RWPE1 (cell line): Measurements from ENCODE around the gene TTC28.
A peak's percentile ranks its signal among the peaks of the same experiment; 100 is the strongest.

Experiments used
- CTCF ChIA-PET: fragments of 350-600 bp; sonication (Branson Sonifier 250); formaldehyde crosslinking; extraction: SDS; loops from one replicate; lab custom pipeline; 2021; lab: Yijun Ruan, JAX
- POLR2A ChIA-PET: fragments of 400-600 bp; formaldehyde crosslinking; extraction: SDS; loops from one replicate; lab custom pipeline; 2020; ENCODE audit warnings: antibody characterized with exemption; ENCODE audit not compliant: low non-redundant PET; lab: Yijun Ruan, JAX
- DNase-seq: peaks from one replicate; pipeline ENCODE4 v3.0.0; 2012; ENCODE audit warnings: low spot score
- H3K27ac ChIP-seq: fragments of 450-650 bp; 2 replicates; pipeline ENCODE4 v1.5.1; 2017
- CTCF ChIP-seq: fragments of 450-650 bp; conservative IDR thresholded peaks from 2 replicates; pipeline ENCODE4 v1.5.1; 2017; ENCODE audit warnings: low read depth, mild to moderate bottlenecking

TTC28 gene

GRCh38 chr22:28448625-28449024, 231.0 kb downstream of the TTC28 start:
- no peak for DNase-seq
- no peak overlapping the region for H3K27ac ChIP-seq
- ChIA-PET CTCF (interaction anchor here (0.9 kb wide), 1 partner anchor 25 kb away, joined by 4 read pairs; no protein-coding TSS in a partner anchor), POLR2A (no interaction called here)
- TF ChIP-seq CTCF = no peak

- H3K27ac ChIP-seq = no peak overlapping the region
- ChIA-PET POLR2A (no interaction called here), CTCF (interaction anchor here (1.4 kb wide), 1 partner anchor 393 kb away, joined by 8 read pairs; no protein-coding TSS in a partner anchor)
- TF ChIP-seq CTCF = no peak
- DNase-seq = no peak
These were observed 235.0 kb downstream of the TTC28 start for GRCh38 chr22:28444659-28445058.

GRCh38 chr22:28443526-28443876, 236.1 kb downstream of the TTC28 start:
- no peak for TF ChIP-seq CTCF
- ChIA-PET CTCF (interaction anchor here (0.6 to 2.1 kb wide), 4 partner anchors 112 to 1026 kb away, joined by 4 to 8 read pairs (median 7); no protein-coding TSS in a partner anchor), POLR2A (interaction anchor here (0.6 kb wide), 2 partner anchors 160 to 1770 kb away, joined by 3 read pairs; no protein-coding TSS in a partner anchor)
- H3K27ac ChIP-seq = peak overlapping the region; percentile 78
- DNase-seq = peak; percentile 41

- H3K27ac ChIP-seq = peak overlapping the region; percentile 78
- peak; percentile 40 for DNase-seq
- CTCF ChIA-PET = interaction anchor here (0.6 to 2.1 kb wide), 4 partner anchors 173 to 1027 kb away, joined by 3 to 7 read pairs (median 6); no protein-coding TSS in a partner anchor
- POLR2A ChIA-PET = interaction anchor here (0.6 kb wide), 1 partner anchor 1770 kb away, joined by 3 read pairs; no protein-coding TSS in a partner anchor
- TF ChIP-seq CTCF = no peak
These were observed 236.7 kb downstream of the TTC28 start for GRCh38 chr22:28442711-28443525.

GRCh38 chr22:28442264-28442710, 237.4 kb downstream of the TTC28 start:
- peak; percentile 83 for DNase-seq
- peak overlapping the region; percentile 78 for H3K27ac ChIP-seq
- TF ChIP-seq CTCF = peak; percentile 85
- POLR2A ChIA-PET = no interaction called here
- CTCF ChIA-PET = interaction anchor here (0.6 to 2.1 kb wide), 4 partner anchors 174 to 497 kb away, joined by 3 to 7 read pairs (median 4); no protein-coding TSS in a partner anchor

GRCh38 chr22:28441720-28442263, 237.8 kb downstream of the TTC28 start:
- POLR2A ChIA-PET = no interaction called here
- DNase-seq = peak; percentile 2
- TF ChIP-seq CTCF = no peak
- CTCF ChIA-PET = interaction anchor here (0.7 to 2.1 kb wide), 2 partner anchors 390 to 497 kb away, joined by 3 to 7 read pairs; no protein-coding TSS in a partner anchor
- H3K27ac ChIP-seq = peak overlapping the region; percentile 78
